ENCODE results near the gene MAPK8IP2. TPM values are rescaled to one million over a fixed set of nuclear protein-coding genes. Genes with fewer than 3 reads are reported as not detected.

The MAPK8IP2 gene
- polyA plus RNA-seq, 1 of the 3 experiments (the other 2 are of a cell fraction) = 2.7 TPM

DNA sequence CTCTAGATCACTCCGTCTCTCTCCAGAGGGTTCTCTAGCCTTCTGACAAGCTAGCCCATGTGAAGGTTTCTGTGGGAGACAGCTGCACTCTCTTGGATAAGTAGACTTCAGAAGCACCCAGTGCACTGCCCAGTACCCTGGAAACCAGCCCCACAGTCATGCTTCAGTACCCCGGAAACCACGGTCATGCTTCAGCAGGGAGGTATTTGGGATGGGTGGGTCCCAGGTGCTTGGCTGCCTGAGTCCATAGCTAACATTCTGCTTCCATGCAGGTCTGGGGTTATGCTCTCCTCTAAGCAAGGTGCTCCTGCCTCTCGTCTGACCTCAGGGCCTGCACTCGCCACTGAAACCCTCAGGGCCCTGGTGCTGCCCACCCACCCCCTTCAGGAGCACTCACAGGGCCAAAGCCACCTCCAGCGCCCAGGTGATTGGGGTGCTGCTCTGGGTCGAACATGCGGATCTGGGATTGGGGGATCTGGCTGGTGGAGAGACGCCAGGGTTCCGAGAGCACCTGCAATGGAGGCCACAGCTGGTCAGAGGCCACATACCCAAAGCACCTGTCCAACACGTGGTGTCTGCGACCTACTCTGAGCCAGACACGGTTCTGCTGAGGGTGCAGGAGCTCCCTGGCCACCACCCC lies 30.6 kb upstream of the MAPK8IP2 start:
- TF ChIP-seq, protein P1, sequence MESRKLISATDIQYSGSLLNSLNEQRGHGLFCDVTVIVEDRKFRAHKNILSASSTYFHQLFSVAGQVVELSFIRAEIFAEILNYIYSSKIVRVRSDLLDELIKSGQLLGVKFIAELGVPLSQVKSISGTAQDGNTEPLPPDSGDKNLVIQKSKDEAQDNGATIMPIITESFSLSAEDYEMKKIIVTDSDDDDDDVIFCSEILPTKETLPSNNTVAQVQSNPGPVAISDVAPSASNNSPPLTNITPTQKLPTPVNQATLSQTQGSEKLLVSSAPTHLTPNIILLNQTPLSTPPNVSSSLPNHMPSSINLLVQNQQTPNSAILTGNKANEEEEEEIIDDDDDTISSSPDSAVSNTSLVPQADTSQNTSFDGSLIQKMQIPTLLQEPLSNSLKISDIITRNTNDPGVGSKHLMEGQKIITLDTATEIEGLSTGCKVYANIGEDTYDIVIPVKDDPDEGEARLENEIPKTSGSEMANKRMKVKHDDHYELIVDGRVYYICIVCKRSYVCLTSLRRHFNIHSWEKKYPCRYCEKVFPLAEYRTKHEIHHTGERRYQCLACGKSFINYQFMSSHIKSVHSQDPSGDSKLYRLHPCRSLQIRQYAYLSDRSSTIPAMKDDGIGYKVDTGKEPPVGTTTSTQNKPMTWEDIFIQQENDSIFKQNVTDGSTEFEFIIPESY (IDR thresholded peaks at IDR 0.05; ENCODE audit: borderline replicate concordance, low read depth) = no peak
- no peak for TF ChIP-seq GATA2 (CRISPR knock-in tag; IDR thresholded peaks at IDR 0.05)
- TF ChIP-seq SMC3 (IDR thresholded peaks at IDR 0.05; ENCODE audit: low read depth, low read length) = no peak
- TF ChIP-seq MEF2A (IDR thresholded peaks at IDR 0.05; ENCODE audit: borderline replicate concordance, low read depth) = no peak
- no peak for TF ChIP-seq EZH2phosphoT487 (IDR thresholded peaks at IDR 0.05; ENCODE audit: borderline replicate concordance, low read depth)
- TF ChIP-seq RAD21 (IDR thresholded peaks at IDR 0.05; ENCODE audit: low read length) = no peak
- TF ChIP-seq FOXJ3 (CRISPR knock-in tag; IDR thresholded peaks at IDR 0.05) = no peak
- no peak for TF ChIP-seq FOXM1 (IDR thresholded peaks at IDR 0.05; ENCODE audit: low read depth)
- TF ChIP-seq SIN3A (IDR thresholded peaks at IDR 0.05; ENCODE audit: borderline replicate concordance, low read depth, low read length) = no peak
- no peak for TF ChIP-seq RFX5 (IDR thresholded peaks at IDR 0.05; ENCODE audit: low read length)
- TF ChIP-seq, protein P2, sequence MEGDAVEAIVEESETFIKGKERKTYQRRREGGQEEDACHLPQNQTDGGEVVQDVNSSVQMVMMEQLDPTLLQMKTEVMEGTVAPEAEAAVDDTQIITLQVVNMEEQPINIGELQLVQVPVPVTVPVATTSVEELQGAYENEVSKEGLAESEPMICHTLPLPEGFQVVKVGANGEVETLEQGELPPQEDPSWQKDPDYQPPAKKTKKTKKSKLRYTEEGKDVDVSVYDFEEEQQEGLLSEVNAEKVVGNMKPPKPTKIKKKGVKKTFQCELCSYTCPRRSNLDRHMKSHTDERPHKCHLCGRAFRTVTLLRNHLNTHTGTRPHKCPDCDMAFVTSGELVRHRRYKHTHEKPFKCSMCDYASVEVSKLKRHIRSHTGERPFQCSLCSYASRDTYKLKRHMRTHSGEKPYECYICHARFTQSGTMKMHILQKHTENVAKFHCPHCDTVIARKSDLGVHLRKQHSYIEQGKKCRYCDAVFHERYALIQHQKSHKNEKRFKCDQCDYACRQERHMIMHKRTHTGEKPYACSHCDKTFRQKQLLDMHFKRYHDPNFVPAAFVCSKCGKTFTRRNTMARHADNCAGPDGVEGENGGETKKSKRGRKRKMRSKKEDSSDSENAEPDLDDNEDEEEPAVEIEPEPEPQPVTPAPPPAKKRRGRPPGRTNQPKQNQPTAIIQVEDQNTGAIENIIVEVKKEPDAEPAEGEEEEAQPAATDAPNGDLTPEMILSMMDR (IDR thresholded peaks at IDR 0.05) = no peak
- no peak for TF ChIP-seq MXI1 (IDR thresholded peaks at IDR 0.05; ENCODE audit: low read depth, low read length)
- TF ChIP-seq, protein P3, sequence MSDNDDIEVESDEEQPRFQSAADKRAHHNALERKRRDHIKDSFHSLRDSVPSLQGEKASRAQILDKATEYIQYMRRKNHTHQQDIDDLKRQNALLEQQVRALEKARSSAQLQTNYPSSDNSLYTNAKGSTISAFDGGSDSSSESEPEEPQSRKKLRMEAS (IDR thresholded peaks at IDR 0.05; ENCODE audit: low read depth) = no peak
- no peak overlapping the region for H3K4me3 ChIP-seq (ENCODE audit: low read depth in 2 of 2, low read length in 1 of 2)
- H3K27me3 ChIP-seq (ENCODE audit: insufficient read depth) = no peaks in the 10 kb centered on the region
- H3K4me2 ChIP-seq = no peak overlapping the region
- DNase-seq = no peak
- no peaks in the 10 kb centered on the region for H3K9me2 ChIP-seq
- H3K27ac ChIP-seq (ENCODE audit: low read depth in 2 of 2, low read length in 1 of 2) = no peak overlapping the region
- H2AFZ ChIP-seq (ENCODE audit: low read depth) = no peak overlapping the region
- H3F3A ChIP-seq (replicated peaks; ENCODE audit: insufficient read depth) = no peaks in the 10 kb centered on the region
- WGBS (ENCODE audit: low lambda C conversion rate) = 100% methylated on average over 3 of the region's 13 CpGs
- no peaks in the 10 kb centered on the region for H3K79me2 ChIP-seq (ENCODE audit: insufficient read depth)
- ChIA-PET CTCF (interaction anchor here (0.9 to 1.6 kb wide), 3 partner anchors 44 to 72 kb away, joined by 3 to 5 read pairs (median 3); partner anchors contain the start of gene SCO2), POLR2A (interaction anchor here (0.9 kb wide), 1 partner anchor 12 kb away, joined by 4 read pairs; no protein-coding TSS in a partner anchor)
- H3K9me3 ChIP-seq = no peaks in the 10 kb centered on the region
- no peaks in the 10 kb centered on the region for H4K20me1 ChIP-seq (ENCODE audit: insufficient read depth)
- no peaks in the 10 kb centered on the region for H3K4me1 ChIP-seq (ENCODE audit: control insufficient read depth in 1 of 2, insufficient read depth in 2 of 2, low read depth in 1 of 2, low read length in 1 of 2)
- H3K36me3 ChIP-seq (replicated peaks in 1 of 2; ENCODE audit: control insufficient read depth in 1 of 2, insufficient read depth in 2 of 2, low read length in 1 of 2) = peaks cover 0 to 56% of the 10 kb centered on the region in 2 experiments
- H3K9ac ChIP-seq = no peak overlapping the region
